ENCODE measurements around the gene MEP1A.
"Not testable (repeated sequence)": the region's sequence is repeated elsewhere in the genome, so short reads cannot be mapped to it uniquely, and the experiment has no call there.

Gene MEP1A

GRCh38 chr6:46832816-46833215 lies 39.6 kb downstream of the MEP1A start:
- no peak for DNase-seq (ENCODE audit: low spot score in 2 of 2)
- in situ Hi-C loops (cut with MboI; ENCODE audit: low sequenced_read_pairs) = no loop called here
- Histone ChIP-seq H3K27me3 (ENCODE audit: low read depth) (no peaks in the 10 kb centered on the region), H3K9me3 (no peaks in the 10 kb centered on the region), H3K4me1 (no peaks in the 10 kb centered on the region), H3K36me3 (replicated peaks) (no peaks in the 10 kb centered on the region), H3K4me3 (no peak overlapping the region)

DNA sequence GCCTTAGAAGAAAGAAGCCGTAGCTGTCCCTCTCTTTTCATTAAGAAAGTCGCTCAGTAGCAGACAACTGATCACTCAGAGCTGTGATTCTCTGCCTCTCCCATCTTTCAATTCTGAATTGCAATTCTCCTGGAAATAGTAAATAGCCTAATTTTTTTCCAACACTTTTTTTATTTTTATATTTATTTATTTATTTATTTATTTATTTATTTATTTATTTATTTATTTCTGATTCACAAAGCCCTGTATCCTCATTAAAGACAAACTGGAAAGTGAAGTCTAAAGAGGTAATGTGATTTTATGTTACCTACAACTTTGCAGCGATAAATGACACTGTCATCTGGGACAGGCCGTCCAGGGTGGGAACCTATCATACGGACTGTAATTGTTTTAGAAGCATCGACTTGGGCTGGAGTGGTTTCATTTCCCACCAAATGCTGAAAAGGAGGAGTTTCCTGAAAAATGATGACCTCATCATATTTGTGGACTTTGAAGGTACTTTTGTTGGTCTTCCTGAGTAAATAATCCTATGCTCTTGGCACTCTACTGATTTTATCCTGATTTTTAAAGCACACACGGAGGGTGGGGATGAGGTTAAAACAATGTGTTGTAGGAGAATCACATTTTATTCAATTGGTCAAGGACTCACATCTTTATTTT lies 41.2 kb downstream of the MEP1A start:
- H3K36me3 ChIP-seq (replicated peaks); H3K27me3 ChIP-seq (ENCODE audit: low read depth); H3K4me1 ChIP-seq; in situ Hi-C loops (cut with MboI; ENCODE audit: low sequenced_read_pairs); H3K9me3 ChIP-seq; DNase-seq (ENCODE audit: low spot score in 2 of 2); H3K4me3 ChIP-seq: not testable (repeated sequence)

DNA sequence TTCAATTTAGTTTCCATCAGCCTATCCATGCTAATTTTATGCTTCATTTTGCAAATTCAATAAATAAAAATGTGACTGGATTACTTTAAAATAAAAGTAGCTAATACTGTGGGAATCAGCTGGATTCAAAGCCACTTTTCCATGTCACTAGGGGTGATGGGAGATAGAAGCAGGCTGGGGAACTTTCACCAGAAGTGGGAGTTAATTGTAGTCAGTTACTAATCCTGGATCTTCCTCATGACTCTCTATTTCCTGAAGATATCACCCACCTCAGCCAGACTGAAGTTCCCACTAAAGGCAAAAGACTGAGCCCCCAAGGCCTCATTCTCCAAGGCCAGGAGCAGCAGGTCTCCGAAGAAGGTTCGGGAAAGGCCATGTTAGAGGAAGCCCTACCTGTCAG lies 41.8 kb downstream of the MEP1A start:
- H3K36me3 ChIP-seq (replicated peaks); H3K4me1 ChIP-seq; H3K4me3 ChIP-seq; H3K27me3 ChIP-seq (ENCODE audit: low read depth); DNase-seq (ENCODE audit: low spot score in 2 of 2); H3K9me3 ChIP-seq; in situ Hi-C loops (cut with MboI; ENCODE audit: low sequenced_read_pairs): not testable (repeated sequence)

DNA sequence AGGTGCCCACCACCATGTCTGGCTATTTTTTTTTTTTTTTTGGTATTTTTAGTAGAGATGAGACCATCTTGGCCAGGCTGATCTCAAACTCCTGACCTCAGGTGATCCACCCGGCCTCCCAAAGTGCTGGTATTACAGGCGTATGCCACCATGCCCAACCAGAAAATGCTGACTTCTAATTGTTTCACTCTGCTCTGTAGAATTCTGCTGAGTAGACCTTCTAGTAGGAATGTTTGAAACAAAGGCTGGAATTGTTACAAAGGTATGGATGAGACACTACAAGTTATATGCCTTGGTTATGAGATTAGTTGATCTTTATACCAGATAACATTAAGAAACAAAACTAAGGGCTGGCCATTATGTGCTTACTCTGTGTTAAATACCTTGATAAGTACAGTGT lies 44.8 kb downstream of the MEP1A start:
- no peaks in the 10 kb centered on the region for H3K4me1 ChIP-seq
- no peaks in the 10 kb centered on the region for H3K27me3 ChIP-seq (ENCODE audit: low read depth)
- H3K9me3 ChIP-seq = no peaks in the 10 kb centered on the region
- DNase-seq (ENCODE audit: low spot score in 2 of 2) = no peak
- in situ Hi-C loops (cut with MboI; ENCODE audit: low sequenced_read_pairs) = no loop called here
- no peak overlapping the region for H3K4me3 ChIP-seq
- H3K36me3 ChIP-seq (replicated peaks) = no peaks in the 10 kb centered on the region

DNA sequence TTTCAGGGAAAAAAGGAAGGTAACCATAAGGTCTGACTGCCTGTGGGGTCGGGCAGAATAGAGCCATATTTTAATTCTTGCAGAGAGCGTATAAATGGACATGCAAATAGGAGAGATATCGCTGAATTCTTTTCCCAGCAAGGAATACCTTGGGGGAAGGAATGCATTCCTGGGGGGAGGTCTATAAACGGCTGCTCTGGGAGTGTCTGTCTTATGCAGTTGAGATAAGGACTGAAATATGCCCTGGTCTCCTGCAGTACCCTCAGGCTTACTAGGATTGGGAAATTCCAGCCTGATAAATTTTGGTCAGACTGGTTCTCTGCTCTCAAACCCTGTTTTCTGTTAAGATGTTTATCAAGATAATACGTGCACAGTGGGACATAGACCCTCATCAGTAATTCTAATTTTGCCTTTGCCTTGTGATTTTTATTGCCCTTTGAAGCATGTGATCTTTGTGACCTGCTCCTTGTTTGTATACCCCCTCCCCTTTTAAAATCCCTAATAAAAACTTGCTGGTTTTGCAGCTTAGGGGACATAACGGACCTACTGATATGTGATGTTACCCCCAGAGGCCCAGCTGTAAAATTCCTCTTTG lies 49.2 kb downstream of the MEP1A start:
- H3K27me3 ChIP-seq (ENCODE audit: low read depth); H3K36me3 ChIP-seq (replicated peaks); H3K4me1 ChIP-seq; H3K9me3 ChIP-seq; in situ Hi-C loops (cut with MboI; ENCODE audit: low sequenced_read_pairs); DNase-seq (ENCODE audit: low spot score in 2 of 2); H3K4me3 ChIP-seq: not testable (repeated sequence)

DNA sequence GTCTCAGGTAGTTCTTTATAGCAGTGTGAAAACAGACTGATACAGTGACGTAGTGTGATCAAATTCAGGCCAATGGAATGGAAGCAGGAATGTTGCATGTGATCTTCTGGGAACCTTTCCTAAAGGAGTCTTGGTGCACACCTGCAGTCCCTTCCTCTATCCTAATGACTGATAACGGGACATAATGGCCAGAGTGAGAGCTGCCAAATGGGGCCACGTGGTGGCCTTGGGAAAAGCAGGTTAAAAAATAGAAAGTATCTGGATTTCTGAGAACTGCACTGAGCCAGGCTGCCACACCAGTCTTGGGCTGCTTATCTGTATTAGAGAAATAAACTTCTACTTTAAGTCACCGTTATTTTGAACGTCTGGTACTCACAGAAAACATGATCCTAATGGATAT lies 51.9 kb downstream of the MEP1A start:
- in situ Hi-C loops (cut with MboI; ENCODE audit: low sequenced_read_pairs) = no loop called here
- Histone ChIP-seq H3K27me3 (ENCODE audit: low read depth) (no peaks in the 10 kb centered on the region), H3K36me3 (replicated peaks) (no peaks in the 10 kb centered on the region), H3K4me3 (no peak overlapping the region), H3K9me3 (no peaks in the 10 kb centered on the region), H3K4me1 (no peaks in the 10 kb centered on the region; the same call in 1 of the 2 replicates)
- DNase-seq (ENCODE audit: low spot score in 2 of 2) = no peak

GRCh38 chr6:46848684-46849360 lies 55.6 kb downstream of the MEP1A start:
- DNase-seq (ENCODE audit: low spot score in 2 of 2) = peak; percentile 71 to 84
- Histone ChIP-seq H3K4me1 (no peaks in the 10 kb centered on the region; the same call in 1 of the 2 replicates), H3K9me3 (no peaks in the 10 kb centered on the region), H3K4me3 (no peak overlapping the region), H3K36me3 (replicated peaks) (no peaks in the 10 kb centered on the region), H3K27me3 (ENCODE audit: low read depth) (no peaks in the 10 kb centered on the region)
- in situ Hi-C loops (cut with MboI; ENCODE audit: low sequenced_read_pairs) = no loop called here

GRCh38 chr6:46849361-46849690 lies 56.1 kb downstream of the MEP1A start:
- no peaks in the 10 kb centered on the region for H3K9me3 ChIP-seq

GRCh38 chr6:46850792-46851191 lies 57.6 kb downstream of the MEP1A start:
- Histone ChIP-seq H3K36me3 (replicated peaks) (no peaks in the 10 kb centered on the region), H3K9me3 (no peaks in the 10 kb centered on the region), H3K27me3 (ENCODE audit: low read depth) (no peaks in the 10 kb centered on the region), H3K4me3 (no peak overlapping the region), H3K4me1 (no peaks in the 10 kb centered on the region; the same call in 1 of the 2 replicates)
- DNase-seq (ENCODE audit: low spot score in 2 of 2) = no peak
- in situ Hi-C loops (cut with MboI; ENCODE audit: low sequenced_read_pairs) = loop anchor here (25.0 kb wide), 1 partner anchor 137 kb away; no protein-coding TSS in a partner anchor

More at GRCh38 chr6:46849361-46849690, 56.1 kb downstream of the MEP1A start:
- Histone ChIP-seq H3K4me3 (no peak overlapping the region), H3K36me3 (replicated peaks) (no peaks in the 10 kb centered on the region), H3K27me3 (ENCODE audit: low read depth) (no peaks in the 10 kb centered on the region), H3K4me1 (no peaks in the 10 kb centered on the region; the same call in 1 of the 2 replicates)
- in situ Hi-C loops (cut with MboI; ENCODE audit: low sequenced_read_pairs) = no loop called here
- DNase-seq (ENCODE audit: low spot score in 2 of 2) = no peak

DNA sequence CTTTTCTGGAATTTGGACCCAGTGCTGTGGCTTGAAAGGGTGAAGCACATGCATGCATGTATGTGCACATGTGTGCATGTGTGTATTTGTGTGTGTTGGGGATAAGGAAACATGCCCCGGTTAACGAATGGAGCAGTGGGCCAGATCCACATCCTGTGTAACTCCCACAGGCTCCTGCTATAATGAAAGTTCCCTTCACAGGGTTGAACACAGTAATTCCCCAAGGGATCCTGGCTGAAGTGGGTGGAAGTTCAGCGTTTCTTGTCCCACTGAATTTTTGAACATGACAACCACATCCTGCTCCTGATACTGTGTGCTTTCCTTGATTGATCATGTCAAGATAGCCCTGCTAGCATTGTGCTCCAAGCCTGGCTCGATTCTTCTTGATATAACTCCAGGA lies 58.4 kb downstream of the MEP1A start:
- H3K9me3 ChIP-seq; DNase-seq (ENCODE audit: low spot score in 2 of 2); H3K4me3 ChIP-seq; H3K4me1 ChIP-seq; H3K36me3 ChIP-seq (replicated peaks); H3K27me3 ChIP-seq (ENCODE audit: low read depth): not testable (repeated sequence)
- in situ Hi-C loops (cut with MboI; ENCODE audit: low sequenced_read_pairs) = loop anchor here (25.0 kb wide), 1 partner anchor 136 kb away; no protein-coding TSS in a partner anchor

DNA sequence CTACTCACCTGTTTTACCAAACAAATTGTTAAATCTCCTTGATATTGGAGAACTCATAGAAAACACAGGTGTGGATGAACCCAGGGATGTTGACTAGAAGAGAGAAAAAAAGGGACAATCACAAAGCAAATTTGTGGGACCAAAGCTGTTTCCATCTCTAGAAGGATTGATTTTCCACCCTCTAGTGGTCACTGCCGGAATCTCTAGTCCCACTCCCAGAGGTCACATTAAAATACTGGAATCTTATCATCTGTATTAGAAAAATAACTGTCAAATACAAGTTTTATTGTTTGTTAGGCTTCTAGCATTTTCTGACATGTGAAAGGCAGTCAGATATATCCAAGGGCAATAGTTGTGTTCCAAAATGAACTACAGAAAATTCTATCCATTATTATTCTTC lies 62.8 kb downstream of the MEP1A start:
- H3K27me3 ChIP-seq (ENCODE audit: low read depth); H3K4me3 ChIP-seq; H3K4me1 ChIP-seq; H3K36me3 ChIP-seq (replicated peaks); H3K9me3 ChIP-seq: not testable (repeated sequence)
- in situ Hi-C loops (cut with MboI; ENCODE audit: low sequenced_read_pairs) = loop anchor here (25.0 kb wide), 1 partner anchor 131 kb away; no protein-coding TSS in a partner anchor
- DNase-seq (ENCODE audit: low spot score in 2 of 2) = peak in 1 of 2 experiments; percentile 57

DNA sequence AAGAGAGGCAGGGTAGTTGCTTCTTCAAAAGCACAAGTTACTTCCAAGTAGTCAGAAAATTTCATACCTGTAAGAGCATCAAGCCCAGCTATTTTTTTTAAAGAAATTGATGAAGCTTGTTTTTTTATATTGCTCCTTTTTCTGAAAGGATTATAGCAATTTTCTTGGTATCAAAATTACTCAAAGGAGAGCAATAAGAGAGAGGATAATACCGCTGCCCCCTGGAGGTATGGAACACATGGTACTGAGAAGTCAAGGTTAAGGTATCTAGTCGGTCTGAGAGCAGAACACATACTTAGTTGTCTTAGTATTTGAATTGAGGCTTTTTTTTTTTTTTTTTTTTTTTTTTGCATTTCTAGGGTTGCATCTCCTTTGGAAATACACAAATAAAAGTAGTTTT lies 69.2 kb downstream of the MEP1A start:
- Histone ChIP-seq H3K4me1 (no peaks in the 10 kb centered on the region), H3K4me3 (no peak overlapping the region), H3K36me3 (replicated peaks) (no peaks in the 10 kb centered on the region), H3K27me3 (ENCODE audit: low read depth) (no peaks in the 10 kb centered on the region), H3K9me3 (no peaks in the 10 kb centered on the region)
- in situ Hi-C loops (cut with MboI; ENCODE audit: low sequenced_read_pairs) = loop anchor here (25.0 kb wide), 1 partner anchor 125 kb away; no protein-coding TSS in a partner anchor
- no peak for DNase-seq (ENCODE audit: low spot score in 2 of 2)

GRCh38 chr6:46863791-46864190 lies 70.6 kb downstream of the MEP1A start:
- H3K27me3 ChIP-seq (ENCODE audit: low read depth) = no peaks in the 10 kb centered on the region
- in situ Hi-C loops (cut with MboI; ENCODE audit: low sequenced_read_pairs) = loop anchor here (25.0 kb wide), 1 partner anchor 124 kb away; no protein-coding TSS in a partner anchor
- no peaks in the 10 kb centered on the region for H3K9me3 ChIP-seq
- no peaks in the 10 kb centered on the region for H3K36me3 ChIP-seq (replicated peaks)
- no peak for DNase-seq (ENCODE audit: low spot score in 2 of 2)
- H3K4me1 ChIP-seq = no peaks in the 10 kb centered on the region
- H3K4me3 ChIP-seq = no peak overlapping the region

GRCh38 chr6:46865221-46865620 lies 72.0 kb downstream of the MEP1A start:
- H3K27me3 ChIP-seq (ENCODE audit: low read depth) = no peaks in the 10 kb centered on the region
- in situ Hi-C loops (cut with MboI; ENCODE audit: low sequenced_read_pairs) = loop anchor here (25.0 kb wide), 1 partner anchor 122 kb away; no protein-coding TSS in a partner anchor
- DNase-seq (ENCODE audit: low spot score in 2 of 2) = no peak
- H3K36me3 ChIP-seq (replicated peaks) = no peaks in the 10 kb centered on the region
- H3K4me3 ChIP-seq = no peak overlapping the region
- H3K9me3 ChIP-seq = no peaks in the 10 kb centered on the region
- H3K4me1 ChIP-seq = no peaks in the 10 kb centered on the region
